ENCODE results near the gene KIF20A. TPM values are rescaled to one million over a fixed set of nuclear protein-coding genes. Genes with fewer than 3 reads are reported as not detected.

KIF20A gene
- total and polyA plus RNA-seq, 4 donors, result 0.33 to 32.3 (median 1.4) TPM

DNA sequence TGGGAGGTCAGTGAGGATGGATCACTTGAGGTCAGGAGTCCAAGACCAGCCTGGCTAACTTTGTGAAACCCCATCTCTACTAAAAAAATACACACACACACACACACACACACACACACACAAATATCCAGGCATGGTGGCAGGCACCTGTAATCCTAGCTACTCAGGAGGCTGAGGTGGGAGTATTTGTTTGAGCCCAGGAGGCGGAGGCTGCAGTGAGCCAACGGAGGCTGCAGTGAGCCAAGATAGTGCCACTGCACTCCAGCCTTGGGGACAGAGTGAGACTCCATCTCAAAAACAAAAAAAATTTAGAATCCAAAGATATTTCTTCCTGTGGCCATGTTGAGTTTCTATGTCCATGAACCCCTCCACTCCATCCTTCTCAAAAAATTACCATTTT lies 55.7 kb downstream of the KIF20A start (continued):
- no peak for TF ChIP-seq GABPA (IDR thresholded peaks at IDR 0.05 in 1 of 2, conservative IDR thresholded peaks at IDR 0.05 in 1 of 2)
- no peak for TF ChIP-seq EGR1 (IDR thresholded peaks at IDR 0.05; ENCODE audit: low read depth in 2 of 2)

Other genes starting within 250 kb of the KIF20A start
- 10 to 100 TPM; 15.6 to 19.0 TPM for gene FAM13B, start 146.0 kb upstream of the KIF20A start, total RNA-seq
- gene FAM13B, start 146.0 kb upstream of the KIF20A start, polyA plus RNA-seq, result 1 to 10 TPM; 4.3 to 5.9 TPM
- not detected for gene WNT8A, start 95.1 kb upstream of the KIF20A start, total RNA-seq
- not detected for gene WNT8A, start 95.1 kb upstream of the KIF20A start, polyA plus RNA-seq
- gene NME5, start 39.7 kb upstream of the KIF20A start, total RNA-seq, result under 1 TPM; 0.09 to 0.50 TPM
- 1 to 10 TPM in 1 of 2 donors, under 1 TPM in 1; 0.30 to 1.3 TPM for gene NME5, start 39.7 kb upstream of the KIF20A start, polyA plus RNA-seq
- 10 to 100 TPM; 30.7 to 34.5 TPM for gene BRD8, start 482 bp upstream of the KIF20A start, total RNA-seq
- 10 to 100 TPM; 14.8 to 28.5 TPM for gene BRD8, start 482 bp upstream of the KIF20A start, polyA plus RNA-seq
- 10 to 100 TPM; 15.7 to 23.8 TPM for gene CDC23, start 34.2 kb downstream of the KIF20A start, total RNA-seq
- gene CDC23, start 34.2 kb downstream of the KIF20A start, polyA plus RNA-seq, result 10 to 100 TPM; 10.5 to 12.6 TPM
- 1 to 10 TPM in 1 of 2 donors, under 1 TPM in 1; 0.50 to 1.9 TPM for gene GFRA3, start 95.5 kb downstream of the KIF20A start, total RNA-seq
- under 1 TPM; 0.18 to 0.22 TPM for gene GFRA3, start 95.5 kb downstream of the KIF20A start, polyA plus RNA-seq
- 1 to 10 TPM in 1 of 2 donors, not detected in 1; 6.9 TPM for gene CDC25C, start 152.7 kb downstream of the KIF20A start, total RNA-seq
- under 1 TPM; 0.49 to 0.59 TPM for gene CDC25C, start 152.7 kb downstream of the KIF20A start, polyA plus RNA-seq
- 10 to 100 TPM; 11.1 to 16.9 TPM for gene FAM53C, start 159.2 kb downstream of the KIF20A start, total RNA-seq
- gene FAM53C, start 159.2 kb downstream of the KIF20A start, polyA plus RNA-seq, result 1 to 10 TPM; 4.2 to 6.6 TPM
- 10 to 100 TPM; 29.2 to 39.6 TPM for gene KDM3B, start 173.6 kb downstream of the KIF20A start, total RNA-seq
- 1 to 10 TPM; 6.8 to 8.4 TPM for gene KDM3B, start 173.6 kb downstream of the KIF20A start, polyA plus RNA-seq